ENCODE measurements around the gene SMAD5. TPM values are rescaled to one million over a fixed set of nuclear protein-coding genes. Genes with fewer than 3 reads are reported as not detected.

SMAD5 gene
- total RNA-seq, 1 experiment from 2014 or later: 64.3 TPM

DNA sequence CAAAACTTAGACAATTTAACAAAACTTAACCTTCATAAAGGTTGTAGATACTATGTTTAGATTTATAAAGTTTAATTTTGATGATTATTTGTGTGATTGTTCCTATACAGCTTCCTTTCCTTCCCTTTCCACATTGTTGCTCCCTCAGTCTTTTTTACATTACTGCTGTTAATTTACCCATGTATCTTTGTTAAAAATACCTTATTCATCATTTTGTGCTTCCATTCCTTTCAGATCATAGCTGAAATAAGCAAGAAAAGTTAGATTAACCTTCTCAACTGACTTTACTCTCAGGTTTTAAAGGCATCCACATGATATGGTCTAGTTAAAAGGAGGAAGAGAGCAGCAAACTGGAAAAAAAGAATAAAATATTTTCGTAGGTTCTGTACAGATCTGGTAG lies 2.0 kb downstream of the SMAD5 start:
- Histone ChIP-seq H3K4me2 (ENCODE audit: low read length) (no peak overlapping the region; the same call in 1 of the 2 replicates), H3K27me3 (ENCODE audit: insufficient read depth, low read length) (no peaks in the 10 kb centered on the region), H3K27ac (ENCODE audit: low read depth, low read length) (no peak overlapping the region), H3K9ac (ENCODE audit: low read length) (no peak overlapping the region), H3K4me1 (ENCODE audit: control insufficient read depth in 1 of 2, insufficient read depth in 2 of 2, low read length in 2 of 2) (peaks cover 6 to 15% of the 10 kb centered on the region in 2 experiments; a peak in 3 of 4 replicates), H3K9me3 (ENCODE audit: control insufficient read depth in 1 of 2, insufficient read depth in 1 of 2, low read depth in 1 of 2, low read length in 2 of 2) (no peaks in the 10 kb centered on the region), H3K79me2 (ENCODE audit: insufficient read depth, low read length) (peaks cover 70% of the 10 kb centered on the region), H4K20me1 (ENCODE audit: insufficient read depth) (peaks cover 24% of the 10 kb centered on the region; the same call in 1 of the 2 replicates), H3K9me2 (ENCODE audit: insufficient read depth) (no peaks in the 10 kb centered on the region), H3K4me3 (replicated peaks in 1 of 2; ENCODE audit: low read depth in 1 of 2, low read length in 2 of 2) (no peak overlapping the region), H3K36me3 (ENCODE audit: control insufficient read depth in 1 of 2, insufficient read depth in 2 of 2, low read length in 2 of 2) (no peaks in the 10 kb centered on the region), H2AFZ (ENCODE audit: low read depth, low read length, poor library complexity, severe bottlenecking) (no peak overlapping the region)
- no peak for DNase-seq (ENCODE audit: low read depth, low spot score)
- TF ChIP-seq EZH2 (IDR thresholded peaks at IDR 0.05): no peak
- TF ChIP-seq YY1 (IDR thresholded peaks at IDR 0.05; ENCODE audit: extremely low read depth, insufficient replicate concordance, low read depth, low read length): no peak
- no peak for TF ChIP-seq POLR2A (IDR thresholded peaks at IDR 0.05; ENCODE audit: borderline replicate concordance, extremely low read depth, insufficient read depth, insufficient read length)
- no peak for TF ChIP-seq CTCF (IDR thresholded peaks at IDR 0.05 in 2 of 3, conservative IDR thresholded peaks at IDR 0.05 in 1 of 3; ENCODE audit: borderline replicate concordance in 1 of 3, insufficient read depth in 1 of 3, low read depth in 2 of 3, low read length in 2 of 3)
- TF ChIP-seq, protein P1, sequence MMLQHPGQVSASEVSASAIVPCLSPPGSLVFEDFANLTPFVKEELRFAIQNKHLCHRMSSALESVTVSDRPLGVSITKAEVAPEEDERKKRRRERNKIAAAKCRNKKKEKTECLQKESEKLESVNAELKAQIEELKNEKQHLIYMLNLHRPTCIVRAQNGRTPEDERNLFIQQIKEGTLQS (IDR thresholded peaks at IDR 0.05): no peak
- TF ChIP-seq SIN3A (IDR thresholded peaks at IDR 0.05; ENCODE audit: low read depth): no peak
- TF ChIP-seq TCF7L2 (IDR thresholded peaks at IDR 0.05; ENCODE audit: borderline replicate concordance, extremely low read depth, insufficient read depth, insufficient read length): no peak
- TF ChIP-seq EZH2phosphoT487 (IDR thresholded peaks at IDR 0.05; ENCODE audit: borderline replicate concordance): no peak
- no peak for TF ChIP-seq FOSL1 (IDR thresholded peaks at IDR 0.05; ENCODE audit: low read depth)
- no peak for TF ChIP-seq JUND (IDR thresholded peaks at IDR 0.05)
- TF ChIP-seq POLR2AphosphoS5 (IDR thresholded peaks at IDR 0.05; ENCODE audit: low read depth, low read length): no peak
- TF ChIP-seq CEBPB (IDR thresholded peaks at IDR 0.05; ENCODE audit: low read depth): no peak
- TF ChIP-seq ZFX (IDR thresholded peaks at IDR 0.05): no peak
- no peak for TF ChIP-seq ZNF274 (IDR thresholded peaks at IDR 0.05; ENCODE audit: low read depth, low read length)
- no peak for TF ChIP-seq ZBTB33 (IDR thresholded peaks at IDR 0.05; ENCODE audit: extremely low read depth, insufficient replicate concordance, low read length)
- TF ChIP-seq MAX (IDR thresholded peaks at IDR 0.05): no peak
- no peak for TF ChIP-seq EGR1 (IDR thresholded peaks at IDR 0.05; ENCODE audit: low read depth)
- CTCF ChIA-PET: no interaction called here
- no peak for ATAC-seq
- intact Hi-C loops (cut with micrococcal nuclease): no loop called here
- RAD21 ChIA-PET (ENCODE audit: low non-redundant PET in 1 of 2, low total read pairs in 2 of 2, uncharacterized antibody in 2 of 2, unreplicated experiment in 2 of 2): no interaction called here
- no TSS peak for BruUV-seq (replicated peaks)
- POLR2A ChIA-PET: no interaction called here
